Smooth muscle cell of bladder (primary cell): Measurements from ENCODE around the gene NBPF4. TPM values are rescaled to one million over a fixed set of nuclear protein-coding genes. Genes with fewer than 3 reads are reported as not detected.

Source experiments
- total RNA-seq: library from RNA; depleted of rRNA; stranded (reverse); fragments of >200 nt; gene quantifications from 2 replicates; pipeline ENCODE4 v1.2.3, GENCODE V29; 2014

Gene NBPF4, protein sequence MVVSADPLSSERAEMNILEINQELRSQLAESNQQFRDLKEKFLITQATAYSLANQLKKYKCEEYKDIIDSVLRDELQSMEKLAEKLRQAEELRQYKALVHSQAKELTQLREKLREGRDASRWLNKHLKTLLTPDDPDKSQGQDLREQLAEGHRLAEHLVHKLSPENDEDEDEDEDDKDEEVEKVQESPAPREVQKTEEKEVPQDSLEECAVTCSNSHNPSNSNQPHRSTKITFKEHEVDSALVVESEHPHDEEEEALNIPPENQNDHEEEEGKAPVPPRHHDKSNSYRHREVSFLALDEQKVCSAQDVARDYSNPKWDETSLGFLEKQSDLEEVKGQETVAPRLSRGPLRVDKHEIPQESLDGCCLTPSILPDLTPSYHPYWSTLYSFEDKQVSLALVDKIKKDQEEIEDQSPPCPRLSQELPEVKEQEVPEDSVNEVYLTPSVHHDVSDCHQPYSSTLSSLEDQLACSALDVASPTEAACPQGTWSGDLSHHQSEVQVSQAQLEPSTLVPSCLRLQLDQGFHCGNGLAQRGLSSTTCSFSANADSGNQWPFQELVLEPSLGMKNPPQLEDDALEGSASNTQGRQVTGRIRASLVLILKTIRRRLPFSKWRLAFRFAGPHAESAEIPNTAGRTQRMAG
- not detected in 2 replicates for total RNA-seq

DNA sequence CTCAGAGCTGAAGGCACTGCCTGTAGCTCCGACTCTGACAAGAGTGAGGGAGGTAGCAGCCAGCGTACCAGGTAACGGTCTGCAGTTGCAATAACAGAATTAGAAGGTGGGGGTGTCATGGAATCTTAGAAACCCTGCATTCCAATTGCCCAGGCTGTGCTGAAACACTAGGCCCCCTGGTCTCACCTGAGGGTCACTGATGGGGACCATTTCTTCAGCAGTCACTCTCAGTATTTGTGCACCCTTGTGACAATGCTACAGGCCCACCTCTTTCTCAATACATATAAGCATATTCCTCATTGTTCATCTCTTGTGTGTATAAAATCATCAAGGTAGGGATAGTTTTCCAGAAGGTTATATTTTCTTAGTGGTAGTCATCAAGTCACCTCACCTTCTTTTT lies at the start of gene NBPF4:
Gene NBPF4 (minus strand): TSS at position 101 of the 400 bp plus-strand sequence. CDS start 315 bp downstream, outside the sequence.

DNA sequence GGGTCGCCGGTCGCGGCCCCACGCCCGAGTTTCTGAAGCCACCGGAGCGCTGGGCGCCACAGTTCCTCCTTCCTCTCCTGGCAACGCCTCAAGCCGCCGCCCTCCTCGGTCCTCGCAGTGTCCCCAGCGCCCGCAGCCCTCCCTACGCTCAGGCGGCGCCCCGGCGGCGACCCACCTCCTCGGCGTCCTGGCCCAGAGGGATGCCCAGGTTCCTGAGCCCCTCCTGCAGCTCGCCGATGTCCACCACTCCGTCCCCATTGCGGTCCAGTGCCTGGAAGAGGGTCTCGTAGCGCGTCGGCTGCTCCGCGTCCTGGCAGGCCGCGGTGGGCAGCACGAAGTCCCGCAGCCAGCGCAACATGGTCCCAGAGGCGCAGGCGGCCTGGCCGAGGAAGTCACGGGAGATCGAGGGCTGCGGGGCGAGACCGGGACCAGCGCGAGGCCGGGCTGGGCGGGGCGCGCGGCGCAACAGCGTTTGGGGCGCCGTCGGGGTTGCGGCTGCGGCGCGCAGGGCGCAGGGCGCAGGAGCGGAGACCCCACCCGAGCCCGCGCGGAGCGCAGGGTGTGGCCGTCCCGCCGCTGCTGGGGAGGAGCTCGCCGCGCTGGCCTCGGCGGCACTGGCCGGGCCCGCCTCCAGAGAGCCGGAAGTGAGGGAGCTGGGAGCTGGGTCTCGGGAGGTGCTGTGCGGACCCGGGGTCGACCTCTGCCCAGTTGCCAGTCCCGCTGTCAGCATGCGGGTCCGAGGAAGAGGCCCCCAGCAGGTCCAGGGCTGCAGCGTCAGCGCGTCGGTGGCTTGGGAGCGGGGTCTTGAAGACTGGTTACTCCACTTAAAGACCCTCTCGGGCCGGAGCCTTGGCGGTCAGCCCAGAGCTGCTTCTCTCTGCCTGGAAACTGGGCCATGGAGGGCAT lies 43.8 kb downstream of the NBPF4 start, which contains the start of gene SLC25A24:
Gene SLC25A24 (minus strand): TSS at position 563 of the 906 bp plus-strand sequence. CDS start 205 bp downstream, at position 358.

Other genes starting within 250 kb of the NBPF4 start
- gene SLC25A24, start 43.7 kb downstream of the NBPF4 start, total RNA-seq: 29.2 and 36.6 TPM in 2 replicates
- gene NBPF6, start 206.3 kb upstream of the NBPF4 start, total RNA-seq: not detected in 2 replicates